Stimulated activated CD8-positive, alpha-beta memory T cell treated with anti-CD3 and anti-CD28 coated beads, Interleukin-4, amount 100 ng/mL, for 4 hours (primary cell): ENCODE measurements around the gene CUL2.
"Not testable (repeated sequence)": the region's sequence is repeated elsewhere in the genome, so short reads cannot be mapped to it uniquely, and the experiment has no call there.

ENCODE experiments used
- DNase-seq, 2 donors: peaks; one replicate each; pipeline ENCODE4 v3.0.0-alpha.2; 2020; ENCODE audit warnings: low read depth in 2 of 2, low spot score in 1 of 2

CUL2 gene

GRCh38 chr10:34981844-34982243 is 108.3 kb downstream of the CUL2 start:
- no peak for DNase-seq

GRCh38 chr10:34979938-34980337 is 110.2 kb downstream of the CUL2 start:
- no peak for DNase-seq

GRCh38 chr10:34978080-34978479 is 112.1 kb downstream of the CUL2 start:
- no peak for DNase-seq

DNA sequence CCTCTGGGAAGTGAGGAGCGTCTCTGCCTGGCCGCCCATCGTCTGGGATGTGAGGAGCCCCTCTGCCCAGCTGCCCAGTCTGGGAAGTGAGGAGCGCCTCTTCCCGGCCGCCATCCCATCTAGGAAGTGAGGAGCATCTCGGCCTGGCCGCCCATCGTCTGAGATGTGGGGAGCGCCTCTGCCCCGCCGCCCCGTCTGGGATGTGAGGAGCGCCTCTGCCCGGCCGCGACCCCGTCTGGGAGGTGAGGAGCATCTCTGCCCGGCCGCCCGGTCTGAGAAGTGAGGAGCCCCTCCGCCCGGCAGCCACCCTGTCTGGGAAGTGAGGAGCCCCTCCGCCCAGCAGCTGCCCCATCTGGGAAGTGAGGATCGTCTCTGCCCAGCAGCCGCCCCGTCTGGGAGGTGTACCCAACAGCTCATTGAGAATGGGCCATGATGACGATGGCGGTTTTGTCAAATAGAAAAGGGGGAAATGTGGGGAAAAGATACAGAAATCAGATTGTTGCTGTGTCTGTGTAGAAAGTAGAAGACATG is 113.7 kb downstream of the CUL2 start:
- DNase-seq, result not testable (repeated sequence)

GRCh38 chr10:34974364-34975065 is 115.6 kb downstream of the CUL2 start:
- not testable (repeated sequence) for DNase-seq

DNA sequence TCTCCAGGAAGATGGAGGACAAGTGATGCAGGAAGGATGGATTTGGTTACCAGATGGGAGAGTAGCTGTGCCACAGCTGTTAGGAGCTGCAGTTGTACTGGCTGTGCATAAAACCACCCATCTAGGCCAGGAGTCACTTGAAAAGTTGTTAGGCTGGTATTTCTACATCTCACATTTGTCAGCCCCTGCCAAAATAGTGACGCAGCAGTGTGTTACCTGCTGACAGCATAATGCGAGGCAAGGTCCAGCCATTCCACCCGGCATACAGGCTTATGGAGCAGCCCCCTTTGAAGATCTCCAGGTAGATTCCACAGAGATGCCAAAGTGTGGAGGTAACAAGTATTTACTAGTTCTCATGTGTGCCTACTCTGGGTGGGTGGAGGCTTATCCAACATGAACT is 116.4 kb downstream of the CUL2 start:
- DNase-seq, result not testable (repeated sequence)

DNA sequence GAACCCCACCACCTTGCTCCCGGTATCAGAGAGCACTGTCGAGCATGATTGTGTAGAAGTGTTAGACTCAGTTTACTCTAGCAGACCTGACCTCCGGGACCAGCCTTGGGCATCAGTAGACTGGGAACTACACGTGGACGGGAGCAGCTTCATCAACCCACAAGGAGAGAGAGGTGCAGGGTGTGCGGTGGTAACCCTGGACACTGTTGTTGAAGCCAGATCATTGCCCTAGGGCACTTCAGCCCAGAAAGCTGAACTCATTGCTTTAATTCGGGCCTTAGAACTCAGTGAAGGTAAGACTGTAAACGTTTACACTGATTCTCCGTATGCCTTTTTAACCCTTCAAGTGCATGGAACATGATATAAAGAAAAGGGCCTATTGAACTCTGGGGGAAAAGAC is 117.0 kb downstream of the CUL2 start:
- not testable (repeated sequence) for DNase-seq

DNA sequence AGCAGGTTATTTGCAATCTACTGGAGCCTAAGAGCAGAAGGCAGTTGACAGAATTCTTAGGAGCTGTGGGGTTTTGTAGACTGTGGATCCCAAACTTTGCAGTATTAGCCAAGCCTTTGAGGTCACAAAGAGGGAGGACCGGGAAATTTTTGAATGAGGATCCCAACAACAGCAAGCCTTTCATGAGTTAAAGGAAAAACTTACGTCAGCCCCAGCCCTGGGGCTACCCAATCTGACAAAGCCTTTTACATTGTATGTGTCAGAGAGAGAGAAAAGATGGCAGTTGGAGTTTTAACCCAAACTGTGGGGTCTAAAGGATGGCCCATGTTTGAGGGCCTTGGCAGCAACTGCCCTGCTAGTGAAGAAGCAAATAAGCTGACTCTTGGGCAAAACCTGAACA is 117.5 kb downstream of the CUL2 start:
- DNase-seq, result not testable (repeated sequence)

GRCh38 chr10:34971606-34972334 is 118.4 kb downstream of the CUL2 start:
- DNase-seq, result not testable (repeated sequence)

GRCh38 chr10:34969171-34969570 is 121.0 kb downstream of the CUL2 start:
- no peak for DNase-seq

GRCh38 chr10:34967335-34967880 is 122.7 kb downstream of the CUL2 start:
- DNase-seq, result no peak

GRCh38 chr10:34966451-34966850 is 123.7 kb downstream of the CUL2 start:
- no peak for DNase-seq

GRCh38 chr10:34966040-34966439 is 124.1 kb downstream of the CUL2 start:
- DNase-seq, result no peak

GRCh38 chr10:34964166-34964800 is 125.9 kb downstream of the CUL2 start:
- no peak for DNase-seq

DNA sequence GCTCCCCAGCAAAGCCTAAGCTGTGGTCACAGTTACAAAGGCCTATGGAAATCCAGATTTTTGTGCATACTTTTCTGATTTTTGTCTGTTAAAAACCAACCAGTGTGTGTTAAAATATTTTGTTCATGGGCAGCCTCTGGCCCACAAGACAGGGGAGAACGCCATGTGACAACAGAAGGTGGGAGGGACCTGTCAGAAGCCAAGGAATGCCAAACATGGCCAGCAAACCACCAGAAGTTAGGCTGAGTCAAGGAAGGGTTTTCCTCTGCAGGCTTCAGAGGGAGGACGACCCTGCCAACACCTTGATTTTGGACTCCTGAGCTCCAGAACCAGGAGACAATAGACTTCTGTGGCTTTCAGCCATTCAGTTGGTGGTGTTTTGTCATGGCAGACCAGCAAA is 127.3 kb downstream of the CUL2 start:
- no peak for DNase-seq

DNA sequence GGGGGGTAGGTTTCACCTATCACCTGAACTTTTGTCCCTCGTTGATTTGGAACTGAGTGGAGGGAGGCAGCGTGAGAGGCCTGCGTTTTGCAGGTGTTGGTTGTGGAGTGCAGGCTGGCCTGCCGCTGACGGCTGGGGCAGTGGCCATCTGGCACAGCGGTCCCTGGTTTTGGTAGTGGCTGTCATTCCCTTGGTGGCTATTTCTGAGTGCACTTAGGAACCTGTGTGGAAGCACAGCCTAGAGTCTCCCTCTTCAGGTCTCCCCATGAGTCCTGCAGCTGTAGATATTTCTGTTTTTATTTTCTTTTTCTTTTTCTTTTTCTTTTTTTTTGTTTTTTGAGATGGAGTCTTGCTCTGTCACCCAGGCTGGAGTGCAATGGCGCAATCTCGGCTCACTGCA is 129.2 kb downstream of the CUL2 start:
- no peak for DNase-seq

GRCh38 chr10:34959786-34960185 is 130.4 kb downstream of the CUL2 start:
- DNase-seq, result no peak

DNA sequence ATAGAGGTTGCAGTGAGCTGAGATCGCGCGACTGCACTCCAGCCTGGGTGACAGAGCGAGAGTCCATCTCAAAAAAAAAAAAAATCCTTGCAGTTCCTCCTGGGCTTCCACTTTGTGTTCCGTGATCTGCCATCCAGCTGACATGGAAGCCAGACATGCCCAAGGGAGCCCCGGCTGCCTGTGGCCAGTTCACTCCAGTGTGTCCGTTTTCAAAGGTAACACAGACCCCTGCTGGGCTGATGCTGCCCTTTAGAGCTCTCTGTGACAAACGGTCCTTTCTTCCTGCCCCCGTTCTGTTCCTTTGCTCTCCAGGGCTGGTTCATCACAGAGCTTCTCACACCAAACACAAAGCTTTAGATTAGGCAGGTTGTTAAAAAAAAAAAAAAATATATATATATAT is 130.8 kb downstream of the CUL2 start:
- no peak for DNase-seq
